ENCODE data around the gene PRRC2B. TPM values are rescaled to one million over a fixed set of nuclear protein-coding genes. Genes with fewer than 3 reads are reported as not detected.

PRRC2B gene
- total RNA-seq, 2 experiments from 2014 or later, result 215 to 216 TPM

DNA sequence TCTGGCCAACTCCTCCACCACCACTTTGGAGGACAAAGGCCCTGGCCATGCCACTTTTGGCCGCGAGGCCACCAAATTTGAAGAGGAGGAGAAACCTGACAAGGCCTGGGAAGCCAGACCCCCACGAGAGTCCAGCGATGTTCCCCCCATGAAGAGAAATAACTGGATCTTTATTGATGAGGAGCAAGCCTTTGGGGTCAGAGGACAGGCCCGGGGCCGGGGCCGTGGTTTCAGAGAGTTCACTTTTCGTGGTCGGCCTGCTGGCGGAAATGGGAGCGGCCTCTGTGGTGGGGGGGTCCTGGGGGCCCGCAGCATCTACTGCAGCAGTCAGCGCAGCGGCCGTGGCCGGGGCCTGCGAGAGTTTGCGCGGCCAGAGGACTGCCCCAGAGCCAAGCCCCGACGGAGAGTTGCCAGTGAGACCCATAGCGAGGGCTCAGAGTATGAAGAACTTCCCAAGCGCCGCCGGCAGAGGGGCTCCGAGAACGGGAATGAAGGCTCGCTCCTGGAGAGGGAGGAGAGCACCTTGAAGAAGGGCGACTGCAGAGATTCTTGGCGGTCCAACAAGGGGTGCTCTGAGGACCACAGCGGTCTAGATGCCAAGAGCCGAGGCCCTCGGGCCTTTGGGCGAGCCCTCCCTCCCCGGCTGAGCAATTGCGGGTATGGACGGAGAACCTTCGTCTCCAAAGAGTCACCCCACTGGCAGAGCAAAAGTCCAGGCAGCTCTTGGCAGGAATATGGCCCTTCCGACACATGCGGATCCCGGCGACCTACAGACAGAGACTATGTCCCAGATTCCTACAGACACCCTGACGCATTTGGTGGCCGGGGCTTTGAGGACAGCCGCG is 81.4 kb downstream of the PRRC2B start:
- peaks cover 67% of the 10 kb centered on the region for H3K36me3 Mint-ChIP-seq (ENCODE audit: low read depth)
- H3K27me3 Mint-ChIP-seq (ENCODE audit: low read depth), result no peaks in the 10 kb centered on the region
- ATAC-seq (no peak), DNase-seq (no peak)
- H3K27ac Mint-ChIP-seq, result no peak overlapping the region
- H3K4me3 Mint-ChIP-seq, result no peak overlapping the region
- no peaks in the 10 kb centered on the region for H3K9me3 Mint-ChIP-seq (ENCODE audit: insufficient read depth)
- POLR2A ChIA-PET, result interaction anchor here (1.4 kb wide), 1 partner anchor 23 kb away, joined by 12 read pairs; no protein-coding TSS in a partner anchor
- H3K4me1 Mint-ChIP-seq (ENCODE audit: low read depth), result no peaks in the 10 kb centered on the region
- CTCF ChIA-PET, result interaction anchor here (0.8 to 1.6 kb wide), 3 partner anchors 19 to 125 kb away, joined by 3 to 6 read pairs (median 3); no protein-coding TSS in a partner anchor

DNA sequence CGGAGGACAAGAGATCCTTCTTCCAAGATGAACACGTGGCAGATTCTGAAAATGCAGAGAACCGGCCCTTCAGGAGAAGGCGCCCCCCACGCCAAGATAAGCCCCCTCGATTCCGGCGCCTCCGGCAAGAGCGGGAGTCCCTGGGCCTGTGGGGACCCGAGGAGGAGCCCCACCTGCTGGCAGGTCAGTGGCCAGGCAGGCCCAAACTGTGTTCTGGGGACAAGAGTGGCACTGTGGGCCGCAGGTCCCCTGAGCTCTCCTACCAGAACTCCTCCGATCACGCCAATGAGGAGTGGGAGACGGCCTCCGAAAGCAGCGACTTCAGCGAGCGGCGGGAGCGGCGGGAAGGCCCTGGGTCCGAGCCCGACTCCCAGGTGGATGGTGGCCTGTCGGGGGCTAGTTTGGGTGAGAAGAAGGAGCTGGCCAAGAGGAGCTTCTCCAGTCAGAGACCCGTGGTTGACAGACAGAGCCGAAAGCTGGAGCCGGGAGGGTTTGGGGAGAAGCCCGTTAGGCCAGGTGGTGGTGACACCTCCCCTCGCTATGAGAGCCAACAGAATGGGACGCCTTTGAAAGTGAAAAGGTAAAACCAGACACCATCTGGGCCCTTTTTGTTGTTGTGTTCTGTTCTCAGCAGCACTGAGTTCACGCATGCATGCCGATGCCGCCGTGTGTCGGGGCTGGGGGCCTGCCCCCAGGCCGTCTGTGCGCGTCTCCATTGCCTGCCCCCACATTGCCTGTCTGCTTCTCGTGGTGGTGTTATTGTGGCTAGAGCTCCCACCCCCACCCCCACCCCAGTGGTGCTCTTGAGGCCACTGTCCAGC is 82.3 kb downstream of the PRRC2B start:
- no peak for DNase-seq
- ATAC-seq, result no peak
- Mint-ChIP-seq H3K9me3 (ENCODE audit: insufficient read depth) (no peaks in the 10 kb centered on the region), H3K36me3 (ENCODE audit: low read depth) (peaks cover 64% of the 10 kb centered on the region), H3K27me3 (ENCODE audit: low read depth) (no peaks in the 10 kb centered on the region), H3K4me1 (ENCODE audit: low read depth) (no peaks in the 10 kb centered on the region), H3K4me3 (no peak overlapping the region), H3K27ac (no peak overlapping the region)
- ChIA-PET CTCF (interaction anchor here (0.8 to 1.0 kb wide), 2 partner anchors 20 to 24 kb away, joined by 3 read pairs; no protein-coding TSS in a partner anchor), POLR2A (interaction anchor here (0.6 kb wide), 1 partner anchor 14 kb away, joined by 3 read pairs; no protein-coding TSS in a partner anchor)

DNA sequence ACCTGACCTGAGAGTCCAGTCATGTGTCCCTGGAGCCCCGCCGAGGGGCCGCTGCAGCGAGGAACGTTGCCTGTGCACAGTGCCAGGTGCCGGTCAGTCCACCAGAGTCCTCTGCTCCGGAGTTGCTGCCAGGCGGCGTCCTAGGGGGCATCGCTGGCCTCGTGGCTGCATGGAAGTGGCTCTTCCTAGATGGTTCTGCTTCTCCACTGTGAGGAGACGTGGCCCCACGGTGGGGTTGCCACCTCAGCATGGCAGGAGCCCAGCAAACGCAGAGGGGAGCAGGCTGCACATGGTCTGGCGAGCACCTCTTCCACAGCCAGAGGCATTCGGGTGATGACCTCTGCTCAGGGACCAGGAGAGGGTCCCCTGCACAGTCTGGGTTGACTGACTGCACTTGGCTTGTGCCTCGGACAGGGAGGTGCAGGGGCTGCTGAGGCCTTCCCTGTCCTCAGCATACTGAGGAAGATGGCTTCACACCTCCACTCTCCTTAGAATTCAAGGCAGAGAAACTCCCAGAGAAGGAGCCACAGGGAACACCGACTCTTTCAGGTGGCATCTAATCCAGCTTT is 83.0 kb downstream of the PRRC2B start:
- Mint-ChIP-seq H3K27me3 (ENCODE audit: low read depth) (no peaks in the 10 kb centered on the region), H3K4me3 (no peak overlapping the region), H3K4me1 (ENCODE audit: low read depth) (no peaks in the 10 kb centered on the region), H3K36me3 (ENCODE audit: low read depth) (peaks cover 61% of the 10 kb centered on the region), H3K27ac (no peak overlapping the region), H3K9me3 (ENCODE audit: insufficient read depth) (no peaks in the 10 kb centered on the region)
- CTCF ChIA-PET, result interaction anchor here (1.0 to 3.1 kb wide), 2 partner anchors 20 to 127 kb away, joined by 3 to 21 read pairs; no protein-coding TSS in a partner anchor
- POLR2A ChIA-PET, result interaction anchor here (0.6 kb wide), 1 partner anchor 13 kb away, joined by 3 read pairs; no protein-coding TSS in a partner anchor
- DNase-seq, result no peak
- ATAC-seq, result no peak

DNA sequence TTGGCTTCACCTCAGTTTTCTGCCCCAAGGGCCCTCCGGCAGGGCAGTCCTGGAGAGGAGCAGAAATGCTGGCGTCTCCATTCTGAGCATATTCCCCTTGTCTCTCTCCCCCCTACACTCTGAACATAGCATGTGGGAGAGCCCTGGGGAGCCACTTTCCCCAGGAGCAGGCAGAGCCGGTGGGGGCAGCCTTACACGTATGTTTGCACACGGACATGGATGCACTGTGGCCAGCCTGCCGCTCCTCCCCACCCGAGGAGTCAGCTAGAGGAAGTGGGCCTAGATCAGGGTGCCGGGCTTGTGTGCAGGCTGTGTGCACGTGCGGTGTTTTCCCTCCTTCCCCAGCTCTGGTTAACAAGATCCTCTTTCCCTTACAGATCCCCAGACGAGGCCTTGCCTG is 83.5 kb downstream of the PRRC2B start:
- no peak overlapping the region for H3K27ac Mint-ChIP-seq
- no peaks in the 10 kb centered on the region for H3K9me3 Mint-ChIP-seq (ENCODE audit: insufficient read depth)
- H3K4me3 Mint-ChIP-seq, result no peak overlapping the region
- H3K27me3 Mint-ChIP-seq (ENCODE audit: low read depth), result no peaks in the 10 kb centered on the region
- H3K4me1 Mint-ChIP-seq (ENCODE audit: low read depth), result no peaks in the 10 kb centered on the region
- ATAC-seq (no peak), DNase-seq (no peak)
- CTCF ChIA-PET, result interaction anchor here (0.6 to 3.1 kb wide), 5 partner anchors 14 to 127 kb away, joined by 3 to 21 read pairs (median 3); no protein-coding TSS in a partner anchor
- H3K36me3 Mint-ChIP-seq (ENCODE audit: low read depth), result peaks cover 64% of the 10 kb centered on the region
- POLR2A ChIA-PET, result no interaction called here

DNA sequence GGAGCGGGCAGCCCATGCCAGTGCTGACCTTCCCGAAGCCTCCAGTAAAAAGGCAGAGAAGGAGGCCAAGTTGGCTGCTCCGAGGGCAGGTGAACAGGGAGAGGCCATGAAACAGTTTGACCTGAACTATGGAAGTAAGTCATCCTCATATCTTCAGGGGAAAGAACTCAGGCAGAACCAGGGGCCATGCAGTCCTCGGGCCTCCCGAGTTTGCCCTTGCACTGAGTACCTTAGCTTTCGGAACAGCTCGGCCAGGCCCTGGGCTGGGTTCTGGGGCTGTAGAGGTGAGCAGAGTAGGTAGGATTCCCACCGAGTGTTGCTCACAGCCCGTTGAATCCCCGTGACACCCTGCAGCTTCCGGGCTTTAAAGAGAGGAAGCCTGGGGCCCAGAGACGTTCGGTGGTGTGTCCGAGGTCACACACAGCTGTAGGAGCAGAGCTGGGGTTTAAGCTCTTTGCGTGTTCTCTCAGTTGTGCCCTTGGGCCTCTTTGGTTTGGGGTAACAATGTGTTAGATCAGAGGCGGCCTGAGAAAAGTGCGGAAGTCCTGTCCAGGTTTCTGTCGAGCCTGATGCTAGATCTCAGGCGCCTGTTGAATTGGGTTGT is 84.0 kb downstream of the PRRC2B start:
- peaks cover 66% of the 10 kb centered on the region for H3K36me3 Mint-ChIP-seq (ENCODE audit: low read depth)
- CTCF ChIA-PET, result interaction anchor here (0.6 to 3.1 kb wide), 6 partner anchors 14 to 128 kb away, joined by 3 to 21 read pairs (median 3); no protein-coding TSS in a partner anchor

DNA sequence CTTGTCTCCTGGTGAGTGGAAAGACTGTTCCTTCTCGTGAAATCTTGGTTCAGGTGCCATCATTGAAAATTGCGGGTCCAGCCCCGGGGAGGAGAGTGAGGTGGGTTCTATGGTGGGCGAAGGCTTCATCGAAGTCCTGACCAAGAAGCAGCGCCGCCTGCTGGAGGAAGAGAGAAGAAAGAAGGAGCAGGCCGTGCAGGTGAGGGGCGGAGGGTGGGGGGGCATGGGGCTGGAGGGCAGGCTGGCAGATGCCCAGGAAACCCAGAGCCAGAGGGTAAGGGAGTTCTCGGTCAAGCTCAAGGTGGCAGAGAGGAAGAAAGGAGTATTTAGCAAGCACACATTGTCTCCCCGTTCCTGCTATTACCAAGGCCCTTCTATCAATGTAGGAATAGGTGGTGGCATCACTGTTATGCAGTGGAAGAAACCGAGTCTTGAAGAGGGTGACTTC is 84.6 kb downstream of the PRRC2B start:
- no peaks in the 10 kb centered on the region for H3K4me1 Mint-ChIP-seq (ENCODE audit: low read depth)
- DNase-seq (peak; percentile 67), ATAC-seq (peak; percentile 67)
- peaks cover 63% of the 10 kb centered on the region for H3K36me3 Mint-ChIP-seq (ENCODE audit: low read depth)
- ChIA-PET POLR2A (no interaction called here), CTCF (interaction anchor here (0.6 to 3.1 kb wide), 8 partner anchors 11 to 1327 kb away, joined by 3 to 21 read pairs (median 4); no protein-coding TSS in a partner anchor)
- H3K27me3 Mint-ChIP-seq (ENCODE audit: low read depth), result no peaks in the 10 kb centered on the region
- no peaks in the 10 kb centered on the region for H3K9me3 Mint-ChIP-seq (ENCODE audit: insufficient read depth)
- no peak overlapping the region for H3K27ac Mint-ChIP-seq
- no peak overlapping the region for H3K4me3 Mint-ChIP-seq

More for the DNA sequence above, 84.0 kb downstream of the PRRC2B start:
- no peaks in the 10 kb centered on the region for H3K4me1 Mint-ChIP-seq (ENCODE audit: low read depth)
- H3K27ac Mint-ChIP-seq, result no peak overlapping the region
- POLR2A ChIA-PET, result no interaction called here
- no peaks in the 10 kb centered on the region for H3K9me3 Mint-ChIP-seq (ENCODE audit: insufficient read depth)
- H3K27me3 Mint-ChIP-seq (ENCODE audit: low read depth), result no peaks in the 10 kb centered on the region
- H3K4me3 Mint-ChIP-seq, result no peak overlapping the region
- no peak for DNase-seq
- no peak for ATAC-seq

DNA sequence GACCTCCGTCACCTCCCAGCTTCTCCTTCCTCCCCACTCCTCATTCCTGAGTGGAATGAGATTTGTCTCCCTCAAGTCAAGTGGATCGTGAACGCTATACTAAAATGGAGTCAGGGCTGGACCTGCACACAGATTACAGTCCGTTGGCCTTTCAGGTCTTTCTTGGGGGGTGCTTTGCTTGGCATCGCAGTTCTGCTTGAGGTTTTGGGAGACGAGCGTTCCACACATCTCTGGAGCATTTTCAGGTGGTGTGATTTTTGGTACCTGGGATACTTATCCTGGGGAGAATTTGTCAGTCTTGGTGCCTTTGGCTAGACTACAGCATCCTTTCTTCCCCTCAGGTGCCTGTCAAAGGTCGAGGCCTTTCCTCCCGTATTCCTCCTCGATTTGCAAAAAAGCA is 85.0 kb downstream of the PRRC2B start:
- no peak overlapping the region for H3K4me3 Mint-ChIP-seq
- H3K36me3 Mint-ChIP-seq (ENCODE audit: low read depth), result peaks cover 62% of the 10 kb centered on the region
- POLR2A ChIA-PET, result no interaction called here
- DNase-seq (no peak), ATAC-seq (no peak)
- H3K27me3 Mint-ChIP-seq (ENCODE audit: low read depth), result no peaks in the 10 kb centered on the region
- H3K4me1 Mint-ChIP-seq (ENCODE audit: low read depth), result no peaks in the 10 kb centered on the region
- CTCF ChIA-PET, result interaction anchor here (0.6 to 3.1 kb wide), 6 partner anchors 9 to 1327 kb away, joined by 3 to 21 read pairs (median 4); no protein-coding TSS in a partner anchor
- H3K27ac Mint-ChIP-seq, result no peak overlapping the region
- no peaks in the 10 kb centered on the region for H3K9me3 Mint-ChIP-seq (ENCODE audit: insufficient read depth)

DNA sequence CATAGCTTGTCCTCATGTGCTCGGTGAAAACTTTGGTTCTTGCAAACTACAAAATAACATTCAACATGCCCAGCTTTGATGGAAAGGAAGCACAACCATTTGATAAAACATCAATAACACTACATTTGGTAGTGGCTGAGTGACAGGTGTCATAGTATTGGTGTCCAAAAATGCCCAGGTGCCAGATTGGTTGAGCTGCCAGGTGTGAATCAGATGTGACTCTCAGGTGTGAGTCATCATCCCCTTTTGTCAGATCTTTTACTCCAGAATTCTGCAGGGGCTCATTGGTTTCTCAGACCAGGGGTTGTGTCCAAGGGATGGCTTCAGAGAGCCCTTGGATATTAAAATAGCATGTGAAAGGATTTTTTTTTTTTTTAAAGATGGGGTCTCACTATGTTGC is 86.4 kb downstream of the PRRC2B start:
- Mint-ChIP-seq H3K4me1 (ENCODE audit: low read depth) (no peaks in the 10 kb centered on the region), H3K27ac (no peak overlapping the region), H3K27me3 (ENCODE audit: low read depth) (no peaks in the 10 kb centered on the region), H3K9me3 (ENCODE audit: insufficient read depth) (no peaks in the 10 kb centered on the region), H3K4me3 (no peak overlapping the region), H3K36me3 (ENCODE audit: low read depth) (peaks cover 59% of the 10 kb centered on the region)
- ATAC-seq (no peak), DNase-seq (no peak)
- CTCF ChIA-PET, result interaction anchor here (1.1 to 3.1 kb wide), 7 partner anchors 10 to 264 kb away, joined by 3 to 21 read pairs (median 3); no protein-coding TSS in a partner anchor
- POLR2A ChIA-PET, result no interaction called here

DNA sequence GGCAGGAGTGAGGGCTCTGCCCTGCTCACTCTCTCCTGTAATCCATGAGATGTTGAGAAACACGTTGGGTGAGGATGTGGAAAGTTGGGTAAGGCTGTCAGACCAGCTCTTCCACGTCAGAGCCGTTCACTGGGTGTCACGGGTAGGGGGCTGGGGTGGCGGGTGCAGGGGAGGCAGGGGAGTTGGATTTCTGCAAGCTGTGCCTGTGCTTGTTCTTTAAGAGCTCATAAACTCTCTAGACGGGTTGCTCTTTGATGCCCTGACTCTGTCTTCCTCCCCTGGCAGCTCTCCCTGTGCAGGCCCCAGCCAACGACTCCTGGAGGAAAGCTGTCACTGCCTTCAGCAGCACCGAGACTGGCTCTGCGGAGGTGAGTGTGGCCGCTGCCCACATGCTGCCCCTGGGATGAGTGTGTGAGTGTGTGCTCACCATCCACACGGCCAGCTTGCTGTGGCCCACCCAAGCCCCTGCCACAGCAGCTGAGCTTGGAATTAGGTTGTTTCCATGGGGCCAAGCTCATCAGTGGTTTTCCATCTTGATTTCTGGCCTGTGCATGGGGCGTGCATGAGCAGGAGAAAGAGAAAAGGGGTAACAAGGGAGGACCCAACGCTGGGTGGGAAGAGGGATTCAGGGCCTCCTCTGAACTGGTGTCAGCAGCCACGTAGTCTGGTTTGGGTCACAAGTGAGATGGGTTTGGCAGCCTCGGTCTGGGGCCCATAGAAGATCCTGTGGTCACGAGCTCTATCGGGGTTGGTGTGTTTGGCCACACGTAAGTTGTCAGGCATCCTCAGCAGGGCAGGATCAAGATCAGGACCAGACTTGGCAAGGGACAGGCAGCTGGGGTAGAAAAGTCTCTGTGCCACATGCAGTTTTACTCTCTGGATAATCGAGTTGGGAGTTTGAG is 87.8 kb downstream of the PRRC2B start:
- CTCF ChIA-PET, result interaction anchor here (1.9 kb wide), 1 partner anchor 132 kb away, joined by 13 read pairs; no protein-coding TSS in a partner anchor
- no peaks in the 10 kb centered on the region for H3K4me1 Mint-ChIP-seq (ENCODE audit: low read depth)
- POLR2A ChIA-PET, result no interaction called here
- H3K27me3 Mint-ChIP-seq (ENCODE audit: low read depth), result no peaks in the 10 kb centered on the region
- H3K27ac Mint-ChIP-seq, result no peak overlapping the region
- ATAC-seq (no peak), DNase-seq (no peak)
- no peak overlapping the region for H3K4me3 Mint-ChIP-seq
- H3K9me3 Mint-ChIP-seq (ENCODE audit: insufficient read depth), result no peaks in the 10 kb centered on the region
- peaks cover 63% of the 10 kb centered on the region for H3K36me3 Mint-ChIP-seq (ENCODE audit: low read depth)

DNA sequence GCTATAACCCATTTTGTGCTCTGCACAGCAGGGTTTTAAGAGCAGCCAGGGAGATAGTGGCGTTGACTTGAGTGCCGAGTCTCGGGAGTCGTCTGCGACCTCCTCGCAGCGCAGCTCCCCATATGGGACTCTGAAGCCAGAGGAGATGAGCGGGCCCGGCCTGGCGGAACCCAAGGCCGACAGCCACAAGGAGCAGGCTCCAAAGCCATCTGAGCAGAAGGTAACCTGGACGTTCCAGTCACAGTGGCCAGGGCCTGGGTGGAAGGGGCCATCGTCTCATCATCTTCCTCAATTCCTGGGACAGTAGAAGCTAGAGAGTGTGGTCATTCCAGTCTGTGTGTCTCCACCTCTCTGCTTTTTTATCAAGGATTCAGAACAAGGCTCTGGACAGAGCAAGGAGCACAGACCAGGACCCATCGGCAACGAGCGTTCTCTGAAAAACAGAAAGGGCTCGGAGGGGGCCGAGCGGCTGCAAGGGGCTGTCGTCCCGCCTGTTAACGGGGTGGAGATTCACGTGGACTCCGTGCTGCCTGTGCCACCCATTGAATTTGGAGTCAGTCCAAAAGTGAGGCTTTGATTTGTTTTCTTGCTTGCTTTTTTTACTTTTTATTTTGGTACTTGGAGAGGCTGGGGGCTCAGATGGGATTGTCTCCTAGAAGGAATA is 88.6 kb downstream of the PRRC2B start:
- no peak for DNase-seq
- no peak for ATAC-seq
- H3K9me3 Mint-ChIP-seq (ENCODE audit: insufficient read depth), result no peaks in the 10 kb centered on the region
- H3K27ac Mint-ChIP-seq, result no peak overlapping the region
- ChIA-PET POLR2A (no interaction called here), CTCF (no interaction called here)
- no peaks in the 10 kb centered on the region for H3K4me1 Mint-ChIP-seq (ENCODE audit: low read depth)
- H3K4me3 Mint-ChIP-seq, result no peak overlapping the region
- no peaks in the 10 kb centered on the region for H3K27me3 Mint-ChIP-seq (ENCODE audit: low read depth)
- peaks cover 67% of the 10 kb centered on the region for H3K36me3 Mint-ChIP-seq (ENCODE audit: low read depth)

All from activated CD8-positive, alpha-beta T cell treated with anti-CD3 and anti-CD28 coated beads, Interleukin-2, amount 10 ng/mL, durations not matched to agents 7 days and 5 days (primary cell).